ENCODE measurements around the gene ANO9.
A peak's percentile ranks its signal among the peaks of the same experiment; 100 is the strongest.

ANO9 gene

DNA sequence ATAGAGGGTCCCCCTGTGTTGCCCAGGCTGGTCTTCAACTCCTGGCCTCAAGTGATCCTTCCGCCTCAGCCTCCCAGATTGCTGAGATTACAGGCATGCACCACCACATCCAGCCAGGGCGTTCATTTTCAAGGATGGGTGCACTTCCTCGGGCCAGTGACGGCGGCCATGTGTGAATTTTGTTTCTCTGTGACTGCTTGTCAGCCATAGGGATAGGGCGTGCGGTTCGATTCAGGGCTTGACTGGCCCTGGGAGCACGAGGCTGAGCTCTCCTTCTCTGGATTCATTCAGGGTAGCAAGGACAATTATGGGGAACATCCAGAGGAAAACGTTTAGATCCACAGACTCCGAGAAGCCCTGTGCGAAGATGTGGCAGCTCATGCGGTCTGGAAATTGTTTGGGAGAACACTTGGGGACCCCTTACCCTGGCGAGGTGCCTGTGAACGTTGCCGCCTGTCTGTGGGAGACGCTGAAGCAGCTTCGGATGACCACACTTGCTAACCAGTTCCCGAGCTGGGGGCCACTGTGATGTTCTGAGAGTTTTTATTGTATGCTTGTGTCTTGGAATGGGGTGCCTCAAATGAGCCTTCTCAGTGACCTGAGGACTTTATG, 11.2 kb upstream of the ANO9 start:
- DNase-seq (ENCODE audit: low read depth in 1 of 2, low spot score in 1 of 2), result no peak

DNA sequence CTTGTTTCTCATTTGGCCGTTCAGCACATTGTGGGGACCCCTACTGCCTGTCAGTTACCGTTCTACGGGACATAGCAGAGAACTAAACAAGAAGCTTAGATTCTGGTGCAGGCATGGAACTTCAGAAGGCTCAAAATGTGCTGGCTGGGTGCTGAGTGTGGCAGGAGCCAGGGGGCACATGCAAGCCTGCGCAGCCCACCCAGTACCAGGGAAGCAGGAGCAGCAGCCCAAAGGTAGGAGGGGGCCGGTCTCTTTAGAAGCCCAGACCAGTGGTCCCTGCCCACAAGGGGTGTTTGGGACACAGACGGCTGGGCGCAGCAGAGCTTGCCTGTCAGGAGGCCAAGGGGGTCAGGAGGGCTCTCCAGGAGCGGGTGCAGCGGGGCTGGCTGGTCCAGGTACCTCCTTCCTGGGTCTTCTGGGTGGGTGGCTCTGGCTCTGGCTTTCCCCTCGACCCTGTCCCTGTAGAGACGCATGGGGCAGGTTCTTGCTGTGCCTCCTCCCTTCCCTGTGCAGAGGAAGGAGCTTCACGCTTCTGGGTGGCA, 10.5 kb upstream of the ANO9 start:
- DNase-seq (ENCODE audit: low read depth in 1 of 2, low spot score in 1 of 2), result no peak

DNA sequence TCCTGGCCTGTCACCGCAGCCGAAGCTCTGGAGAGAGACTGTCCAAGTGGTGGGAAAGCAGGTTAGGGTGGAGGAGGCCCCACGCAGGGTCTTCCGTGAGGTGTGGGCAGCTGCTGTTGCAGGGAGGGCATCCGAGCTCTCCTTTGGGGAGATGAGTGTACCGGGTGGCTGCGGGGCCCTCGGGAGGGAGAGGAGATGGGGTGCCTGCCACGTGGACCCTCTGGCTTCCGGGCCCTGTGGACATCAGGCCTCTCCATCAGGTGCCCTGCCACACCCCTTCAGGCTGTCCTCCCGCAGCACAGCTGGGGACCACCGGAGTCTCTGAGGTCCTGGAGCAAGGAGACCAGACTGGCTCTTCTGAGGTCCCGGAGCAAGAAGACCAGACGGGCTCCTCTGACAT, 9.9 kb upstream of the ANO9 start:
- DNase-seq (ENCODE audit: low read depth in 1 of 2, low spot score in 1 of 2), result no peak

DNA sequence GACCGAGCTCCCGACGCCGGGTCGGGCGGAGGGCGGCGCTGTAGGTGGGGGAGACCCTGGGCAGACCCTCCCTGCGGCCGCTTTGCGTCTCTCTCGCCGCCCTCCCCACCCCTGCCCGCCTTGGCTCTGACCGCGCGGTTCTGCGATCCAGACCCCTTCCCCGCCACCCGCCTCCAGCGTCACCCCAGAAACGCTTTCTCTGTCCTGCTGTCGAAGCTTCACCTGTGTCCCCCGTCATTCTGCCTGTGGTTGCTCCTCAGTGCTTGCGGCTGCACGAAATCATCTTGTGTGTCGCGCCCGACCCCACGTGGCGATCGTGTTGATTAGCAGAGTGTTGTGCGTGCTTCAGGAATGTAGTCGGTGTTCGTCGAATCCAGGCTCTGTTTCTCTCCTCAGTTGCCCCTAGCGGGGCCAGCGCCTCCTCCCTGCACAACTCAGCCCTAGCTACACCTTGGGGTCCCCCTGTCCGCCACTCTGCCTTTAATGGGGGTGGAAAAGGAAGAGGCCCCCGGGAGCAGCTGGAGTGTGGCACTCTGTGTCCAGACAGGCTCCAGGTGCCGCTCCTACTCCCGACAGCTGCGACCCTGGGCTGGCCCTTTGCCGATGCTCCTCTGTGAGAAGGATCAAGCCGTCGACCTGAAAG, 9.1 kb upstream of the ANO9 start:
- DNase-seq (ENCODE audit: low read depth in 1 of 2, low spot score in 1 of 2), result peak; percentile 62 to 67

DNA sequence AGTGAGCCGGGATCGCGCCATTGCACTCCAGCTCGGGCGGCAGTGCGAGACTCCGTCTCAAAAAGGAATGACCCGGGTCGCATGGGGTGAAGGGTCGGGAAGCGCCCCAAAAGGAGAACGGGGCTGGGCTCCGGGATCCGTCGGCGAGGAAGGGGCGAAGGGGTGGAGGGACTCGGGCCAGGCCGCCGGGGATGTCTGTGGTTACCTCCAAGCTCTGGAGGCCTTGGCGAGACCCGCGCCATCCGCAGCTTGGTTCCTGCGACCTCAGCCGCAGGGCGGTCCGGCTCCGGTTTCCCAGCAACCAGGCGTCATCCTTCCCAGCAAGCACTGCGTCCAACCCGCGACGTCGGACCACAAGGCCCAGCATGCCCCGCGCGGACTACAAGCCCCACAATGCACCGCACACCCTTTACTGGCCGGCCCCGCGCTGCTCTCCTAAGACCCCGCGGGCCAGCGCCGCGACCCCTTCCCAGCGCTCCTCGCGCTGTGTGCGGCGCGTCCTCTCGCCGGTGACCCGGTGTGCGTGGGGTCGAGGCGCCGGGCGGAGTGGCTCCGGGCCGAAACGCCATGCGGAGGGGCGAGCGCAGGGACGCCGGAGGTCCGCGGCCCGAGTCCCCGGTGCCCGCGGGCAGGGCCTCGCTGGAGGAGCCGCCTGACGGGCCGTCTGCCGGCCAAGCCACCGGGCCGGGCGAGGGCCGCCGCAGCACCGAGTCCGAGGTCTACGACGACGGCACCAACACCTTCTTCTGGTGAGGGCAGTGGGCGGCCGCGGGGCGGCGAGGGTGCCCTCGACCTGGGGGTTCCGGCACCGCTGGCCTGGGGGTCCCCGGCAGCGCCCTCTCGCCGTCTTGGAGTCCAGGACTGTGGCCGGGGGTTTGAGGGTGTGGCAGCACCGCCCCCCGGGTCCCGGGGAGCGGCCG, 8.3 kb upstream of the ANO9 start, which contains the start of gene PTDSS2:
Gene PTDSS2 (plus strand): TSS at position 391 of the 920 bp plus-strand sequence. CDS start 177 bp downstream, at position 568.
- DNase-seq (ENCODE audit: low read depth in 1 of 2, low spot score in 1 of 2), result peak; percentile 82 to 90

DNA sequence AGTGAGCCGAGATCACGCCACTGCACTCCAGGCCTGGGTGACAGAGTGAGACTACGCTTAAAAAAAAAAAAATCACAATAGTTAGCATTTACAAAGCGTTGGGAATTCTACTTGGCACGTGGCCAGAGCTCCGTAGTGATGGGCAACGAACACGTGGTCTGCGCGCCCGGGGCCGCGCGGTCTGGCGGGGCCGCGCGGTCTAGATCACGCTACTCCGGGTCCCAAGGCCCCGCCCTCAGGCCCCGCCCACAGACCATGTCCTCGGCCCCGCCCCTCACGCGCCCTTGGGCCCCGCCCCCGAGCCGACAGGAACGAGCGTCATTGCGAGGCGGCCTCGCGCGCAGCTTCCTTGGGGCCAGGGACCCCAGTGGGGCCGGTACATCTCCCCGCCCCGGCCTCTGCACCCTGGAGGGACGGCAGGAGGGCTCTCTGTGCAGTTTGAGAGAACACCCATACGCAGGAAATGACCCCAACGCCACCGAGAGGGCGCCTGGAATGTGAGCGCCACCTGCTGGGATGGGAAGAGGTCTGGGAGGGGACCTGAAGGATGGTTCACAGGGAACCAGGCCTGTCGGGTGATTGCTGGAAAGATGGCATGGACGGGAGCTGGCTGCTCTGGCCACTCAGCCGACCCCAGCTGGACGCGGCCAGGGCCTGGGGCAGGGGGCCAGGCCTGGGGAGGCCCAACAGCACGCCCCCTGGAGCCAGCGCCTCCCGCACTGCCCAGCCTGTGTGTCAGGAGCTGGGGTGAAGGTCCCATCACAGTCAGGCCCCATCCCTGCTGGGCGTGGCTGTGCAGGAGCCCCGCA, 6.3 kb upstream of the ANO9 start:
- peak; percentile 89 to 97 for DNase-seq (ENCODE audit: low read depth in 1 of 2, low spot score in 1 of 2)

DNA sequence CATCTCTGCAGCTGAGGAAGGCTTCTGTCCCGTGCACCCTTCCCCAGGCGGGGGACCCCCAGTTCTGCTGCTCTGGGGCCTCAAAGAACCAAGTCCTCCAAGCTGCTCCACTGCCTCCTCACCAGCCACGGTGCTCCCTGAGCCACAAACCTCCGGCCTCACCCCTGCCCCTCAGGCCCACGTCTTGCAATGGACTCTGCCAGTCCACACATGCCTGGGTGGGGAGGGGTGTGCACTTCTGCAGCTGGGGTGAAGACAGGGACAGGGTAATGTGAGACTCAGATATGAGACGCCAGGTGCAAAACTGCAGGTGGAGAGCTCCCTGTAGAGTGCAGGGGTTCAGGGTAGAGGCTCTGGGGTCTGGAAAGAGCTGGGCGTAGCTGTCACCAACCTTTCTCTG, 5.1 kb upstream of the ANO9 start:
- DNase-seq (ENCODE audit: low read depth in 1 of 2, low spot score in 1 of 2), result no peak

DNA sequence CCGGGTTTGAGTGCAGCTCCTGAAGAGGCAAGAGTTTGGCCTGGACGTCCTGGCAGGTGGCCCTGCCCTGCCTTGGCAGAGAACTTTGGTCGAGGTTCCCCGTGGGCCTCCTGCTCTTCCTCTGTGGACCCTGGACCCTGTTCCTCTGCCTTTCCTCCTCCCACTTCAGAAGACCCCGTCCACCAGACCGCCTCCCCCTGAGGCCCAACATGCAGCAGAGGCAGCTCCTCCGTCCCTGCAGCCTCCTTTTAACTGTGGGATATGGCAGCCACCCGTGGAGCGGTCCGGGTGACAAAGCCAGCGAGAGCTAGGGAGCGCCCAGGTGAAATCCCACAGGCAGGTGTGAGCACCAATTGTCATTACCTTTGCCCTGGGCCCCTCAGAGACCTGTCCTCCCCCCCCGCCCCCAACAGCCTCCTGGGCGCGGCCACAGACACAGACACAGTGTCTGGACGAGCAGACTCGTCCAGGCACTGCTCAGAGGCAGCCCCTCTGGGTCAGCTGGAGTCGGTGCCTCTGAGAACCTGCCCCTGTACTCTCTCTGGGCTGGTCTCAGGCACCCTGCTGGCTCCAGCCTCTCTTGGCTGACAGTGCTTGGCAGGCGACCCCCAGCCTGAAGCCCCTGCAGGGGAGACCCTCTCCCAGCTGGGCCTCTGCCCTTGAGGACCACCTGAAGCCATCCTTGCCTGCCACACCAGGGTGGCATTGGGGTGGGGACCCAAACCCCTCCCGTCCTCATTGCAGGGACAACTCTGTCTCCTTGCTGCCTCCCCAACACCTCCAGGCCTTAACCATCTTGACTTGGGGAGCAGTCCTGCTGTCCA, 4.2 kb upstream of the ANO9 start:
- DNase-seq (ENCODE audit: low read depth in 1 of 2, low spot score in 1 of 2), result no peak

DNA sequence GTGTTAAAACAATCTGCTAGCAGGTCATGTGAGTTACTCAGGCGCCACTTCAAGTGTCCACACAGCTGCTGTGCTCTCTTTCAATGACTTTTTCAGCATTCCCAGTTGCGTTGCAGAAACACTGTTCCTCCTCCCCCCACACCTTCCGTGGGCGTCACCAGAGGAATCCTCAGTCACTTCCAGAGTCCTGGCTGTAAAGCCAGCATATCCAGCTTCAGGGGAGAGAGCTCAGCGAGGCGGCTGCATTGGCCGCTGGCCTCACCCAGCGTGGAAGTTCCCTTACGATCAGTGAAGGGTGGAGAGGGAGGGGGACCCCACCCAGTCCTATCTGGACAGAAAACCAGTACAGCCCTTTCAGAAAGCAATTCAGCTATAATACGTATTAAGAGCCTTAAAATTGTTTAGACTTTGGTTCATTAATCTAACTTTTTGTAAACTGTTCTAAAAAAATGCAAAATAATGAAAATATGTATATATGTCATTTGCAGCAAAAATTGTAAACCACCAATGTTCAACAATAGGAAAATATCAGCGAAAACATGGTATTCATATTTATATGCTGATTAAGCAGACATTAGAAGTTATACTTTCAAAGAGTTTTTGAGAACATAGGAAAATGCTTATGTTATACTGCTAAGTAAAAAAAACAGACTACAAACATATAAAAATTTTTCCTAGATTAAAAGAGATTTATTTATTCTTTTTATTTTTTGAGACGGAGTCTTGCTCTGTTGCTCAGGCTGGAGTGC, 2.8 kb upstream of the ANO9 start:
- no peak for DNase-seq (ENCODE audit: low read depth in 1 of 2, low spot score in 1 of 2)

DNA sequence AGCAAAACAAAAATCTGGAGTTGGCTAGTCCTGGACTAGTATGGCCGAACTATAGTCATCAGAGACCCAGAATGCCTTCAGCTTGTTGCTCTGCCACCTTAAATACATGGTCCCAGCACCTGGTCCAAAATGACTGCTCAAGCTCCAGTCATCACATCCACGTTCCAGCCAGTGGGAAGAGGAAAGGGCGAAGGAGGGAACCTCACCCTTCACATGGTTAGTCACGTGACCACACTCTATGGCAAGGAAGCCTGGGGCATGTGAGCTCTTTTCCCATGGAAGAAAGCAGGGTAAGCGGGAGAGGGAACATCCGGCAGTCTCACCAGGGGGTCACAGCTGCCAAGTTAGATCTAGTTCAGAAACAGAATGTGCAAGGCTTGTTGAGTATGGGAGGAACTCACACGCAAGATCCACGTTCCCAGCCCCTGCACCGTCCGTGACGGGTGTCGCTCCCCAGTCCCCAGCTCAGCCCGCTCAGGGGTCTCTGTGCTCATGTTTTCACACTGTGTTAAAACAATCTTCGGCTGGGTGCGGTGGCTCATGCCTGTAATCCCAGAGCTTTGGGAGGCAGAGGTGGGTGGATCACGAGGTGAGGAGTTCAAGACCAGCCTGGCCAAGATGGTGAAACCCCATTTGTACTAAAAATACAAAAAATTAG, 1.9 kb upstream of the ANO9 start:
- DNase-seq (ENCODE audit: low read depth in 1 of 2, low spot score in 1 of 2), result no peak

DNA sequence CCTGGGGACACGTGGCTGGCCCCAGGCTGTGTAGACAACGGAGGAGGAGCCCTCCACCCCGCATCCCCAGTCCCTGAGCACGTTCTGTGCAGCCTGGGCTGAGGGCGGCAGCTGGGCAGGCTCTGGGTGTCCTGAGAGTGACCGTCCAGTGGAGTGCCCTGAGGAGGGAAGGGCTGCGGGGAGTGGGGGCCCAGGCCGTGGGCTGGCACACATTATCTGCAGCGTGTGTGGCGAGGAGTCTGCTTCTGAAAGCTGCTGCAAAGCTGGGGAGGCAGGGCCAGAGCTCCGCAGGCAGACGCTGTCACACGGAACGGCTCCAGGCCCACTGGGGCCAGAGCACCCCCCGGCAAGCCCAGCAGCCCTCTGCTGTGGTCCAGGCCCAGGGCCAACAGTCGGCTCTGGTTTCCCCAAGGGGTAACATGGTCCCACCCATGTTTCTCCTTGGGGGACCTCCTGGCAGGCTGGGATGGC, 835 bp upstream of the ANO9 start:
- DNase-seq (ENCODE audit: low read depth in 1 of 2, low spot score in 1 of 2), result no peak

DNA sequence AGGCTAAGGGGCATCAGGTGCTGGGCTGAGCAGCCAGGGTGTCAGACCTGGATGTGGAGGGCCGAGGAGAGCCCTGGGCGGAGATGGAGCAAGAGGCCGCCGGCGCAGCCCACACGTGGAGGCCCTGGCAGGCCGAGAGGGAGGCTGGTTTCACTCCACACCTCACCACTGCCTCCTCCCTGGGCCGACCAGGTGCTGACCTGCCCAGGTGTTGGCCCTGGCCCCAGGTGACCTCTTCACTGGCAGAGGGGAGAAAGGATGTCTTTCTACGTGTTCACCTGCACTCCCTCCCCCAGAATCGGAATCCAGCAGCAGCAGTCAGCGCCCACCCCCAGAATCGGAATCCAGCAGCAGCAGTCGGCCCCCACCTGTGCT, 781 bp downstream of the ANO9 start:
- DNase-seq (ENCODE audit: low read depth in 1 of 2, low spot score in 1 of 2), result no peak

DNA sequence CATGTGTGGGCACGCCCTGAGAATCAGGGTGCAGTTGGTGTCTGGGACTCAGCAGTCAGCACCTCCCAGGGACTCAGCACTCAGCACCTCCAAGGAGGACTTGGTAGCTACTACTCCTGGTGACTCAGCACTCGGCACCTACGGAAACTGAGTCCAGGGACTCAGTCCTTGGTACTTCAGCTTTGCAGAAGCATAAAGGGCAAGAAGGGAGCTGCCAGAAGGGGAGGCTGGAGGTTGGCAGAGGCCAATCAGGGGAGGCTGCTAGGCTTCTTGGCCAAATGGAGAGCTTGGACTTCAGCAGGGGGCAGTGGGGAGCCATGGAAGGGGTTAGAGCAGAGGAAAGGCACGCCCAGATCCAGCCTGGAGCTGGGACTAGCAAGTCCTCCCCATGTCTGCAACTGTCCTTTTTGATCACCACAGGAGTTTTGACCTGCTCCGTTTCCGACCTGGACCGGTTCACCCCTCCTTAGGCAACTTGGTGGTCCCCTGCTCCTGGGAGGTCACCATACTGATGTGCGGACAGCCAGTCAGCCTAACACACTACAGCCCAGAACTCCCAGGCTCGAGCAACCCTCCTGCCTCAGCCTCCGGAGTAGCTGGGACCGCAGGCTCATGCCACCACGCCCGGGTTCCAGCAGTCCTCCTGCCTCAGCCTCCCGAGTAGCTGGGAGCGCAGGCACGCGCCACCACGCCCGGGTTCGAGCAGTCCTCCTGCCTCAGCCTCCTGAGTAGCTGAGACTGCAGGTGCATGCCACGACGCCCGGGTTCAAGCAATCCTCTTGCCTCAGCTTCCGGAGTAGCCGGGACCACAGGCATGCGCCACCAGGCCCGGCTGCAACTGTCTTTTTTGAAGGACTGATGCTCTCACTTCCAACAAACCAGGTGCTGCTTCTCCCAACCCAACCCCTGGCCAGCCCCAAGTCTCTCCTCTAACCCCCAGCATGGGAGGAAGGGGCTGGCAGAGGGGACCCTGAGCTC, 1.5 kb downstream of the ANO9 start:
- DNase-seq (ENCODE audit: low read depth in 1 of 2, low spot score in 1 of 2), result no peak

DNA sequence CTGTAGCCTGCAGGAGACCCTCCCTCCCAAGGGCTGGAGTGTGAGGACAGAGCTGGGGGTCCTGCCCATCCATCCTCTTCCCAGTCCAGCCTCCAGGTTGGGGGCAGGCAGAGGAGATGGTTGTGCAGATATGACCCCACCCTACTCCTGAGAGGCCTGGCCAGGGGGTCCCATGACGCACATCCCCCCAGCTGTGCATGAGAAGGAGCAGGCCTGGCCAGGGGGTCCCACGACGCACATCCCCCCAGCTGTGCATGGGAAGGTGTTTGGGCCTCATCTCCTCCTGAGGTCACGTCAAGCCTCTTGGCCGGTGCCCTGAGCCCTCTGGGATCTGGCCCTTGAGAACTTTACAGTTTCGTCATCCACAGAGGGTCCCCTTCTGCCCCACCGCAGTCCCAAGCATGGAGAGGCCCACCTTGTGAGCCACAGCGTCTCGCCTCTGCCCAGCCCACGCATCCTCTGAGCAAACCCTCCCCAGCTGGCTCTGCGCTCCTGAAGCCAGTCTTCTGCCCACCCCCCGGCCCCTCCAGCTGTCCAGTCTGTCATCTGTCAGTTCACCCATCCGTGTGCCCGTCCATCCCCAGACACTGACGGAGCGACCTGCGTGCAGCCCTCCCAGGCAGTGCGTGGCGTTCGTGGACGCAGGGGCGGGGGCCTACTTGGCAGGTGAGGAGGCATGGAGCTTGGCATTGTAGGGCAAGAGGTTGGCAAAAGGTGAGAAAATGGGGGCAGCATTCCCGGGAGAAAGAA, 2.3 kb downstream of the ANO9 start:
- no peak for DNase-seq (ENCODE audit: low read depth in 1 of 2, low spot score in 1 of 2)

DNA sequence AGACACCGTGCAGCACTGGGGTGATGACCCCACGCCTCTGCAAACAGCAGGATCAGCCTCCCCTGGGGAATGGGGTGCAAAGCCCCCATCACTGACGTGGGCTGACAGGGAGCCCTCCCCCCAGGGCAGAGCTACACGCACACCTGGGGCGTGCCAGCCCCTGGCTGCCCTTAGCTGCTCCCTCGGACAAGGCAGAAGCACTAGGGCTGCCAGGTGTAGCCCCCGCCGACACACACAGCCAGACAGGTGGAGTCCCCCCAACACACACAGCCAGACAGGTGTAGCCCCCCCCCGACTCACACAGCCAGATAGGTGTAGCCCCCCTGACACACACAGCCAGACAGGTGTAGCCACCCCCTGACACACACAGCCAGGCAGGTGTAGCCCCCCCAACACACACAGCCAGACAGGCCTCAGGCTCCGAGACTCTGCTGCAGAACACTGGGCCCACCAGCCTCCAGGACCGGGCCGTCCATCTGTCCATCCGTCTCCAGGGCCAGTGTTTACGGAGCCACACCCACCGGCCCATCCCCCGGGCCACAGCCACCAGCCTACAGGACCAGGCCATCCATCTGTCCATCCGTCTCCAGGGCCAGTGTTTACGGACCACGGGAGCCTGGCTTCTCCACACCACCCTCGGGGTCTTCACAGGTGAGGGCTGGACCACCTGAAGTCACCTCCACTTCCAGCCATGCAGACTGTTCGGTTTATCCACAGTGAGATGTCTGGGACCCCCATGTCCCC, 3.5 kb downstream of the ANO9 start:
- no peak for DNase-seq (ENCODE audit: low read depth in 1 of 2, low spot score in 1 of 2)

DNA sequence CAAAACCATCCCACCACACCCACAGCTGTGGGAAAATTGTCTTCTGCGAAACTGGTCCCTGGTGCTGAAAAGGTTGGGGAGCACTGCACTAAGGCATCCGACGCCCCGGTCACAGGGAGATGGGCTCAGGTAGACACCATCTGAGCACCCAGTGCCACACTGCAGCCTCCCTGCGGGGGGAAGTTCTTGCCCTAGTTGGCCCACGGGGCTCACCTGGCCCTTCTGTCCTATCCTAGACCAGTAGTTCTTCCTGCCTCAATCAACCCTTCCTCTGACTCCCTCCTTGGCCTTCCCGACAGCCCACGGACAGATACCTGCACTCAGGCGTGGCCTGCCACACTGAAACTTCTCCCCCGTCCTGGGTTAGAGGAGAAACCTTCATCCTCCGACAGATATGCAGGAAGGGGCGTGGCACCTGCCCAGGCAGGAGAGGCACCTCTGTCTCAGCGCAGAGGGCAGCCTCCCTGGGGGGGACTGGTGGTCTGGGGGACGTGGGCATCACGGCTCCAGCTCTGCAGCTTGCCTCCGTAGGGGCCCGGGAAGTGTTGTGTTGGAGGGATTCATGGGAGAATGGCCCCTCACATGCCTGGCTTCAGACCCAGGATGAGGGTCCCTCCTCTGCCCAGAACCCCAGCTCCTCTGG, 4.5 kb downstream of the ANO9 start:
- no peak for DNase-seq (ENCODE audit: low read depth in 1 of 2, low spot score in 1 of 2)

All from stimulated activated CD4-positive, alpha-beta T cell treated with anti-CD3 and anti-CD28 coated beads, Interleukin-15, amount 100 ng/mL, for 1 hour (primary cell).